HepG2 (cell line): ENCODE results near the gene TMEM240. TPM values are rescaled to one million over a fixed set of nuclear protein-coding genes. Genes with fewer than 3 reads are reported as not detected.

Experiments used
- ATAC-seq: fragments of 200-7000 bp; cut with Tn5 transposase; 3 replicates; pipeline ENCODE4 v1.9.1; 2020; ENCODE audit warnings: mild to moderate bottlenecking, moderate library complexity
- BruUV-seq: library from RNA; stranded (reverse); fragments of 400-500 nt; replicated peaks from 2 replicates; lab custom pipeline; 2021; lab: Mats Ljungman, UMichigan
- CTCF ChIA-PET: fragments of 300-600 bp; formaldehyde crosslinking; extraction: SDS; loops from one replicate; lab custom pipeline; 2021; ENCODE audit warnings: low total read pairs, inconsistent platforms, low intra/inter-chr PET ratio; lab: Yijun Ruan, JAX
- POLR2A ChIA-PET: fragments of 350-600 bp; sonication (Branson Sonifier 250); formaldehyde crosslinking; loops from one replicate; lab custom pipeline; 2020; ENCODE audit warnings: antibody characterized with exemption, inconsistent platforms; lab: Yijun Ruan, JAX
- DNase-seq: peaks from one replicate; pipeline ENCODE4 v3.0.0-alpha.2; 2015; ENCODE audit warnings: low spot score
- FAIRE-seq: peaks from 3 replicates; lab custom pipeline; 2011; peaks lifted over from hg19 to GRCh38; lab: Jason Lieb, UNC
- H2AFZ ChIP-seq: one replicate; pipeline ENCODE4 v1.6.1; 2011; ENCODE audit warnings: low read length, inconsistent platforms
- H3K27ac ChIP-seq: fragments of 300-600 bp; 3 replicates; pipeline ENCODE4 v1.8.0; 2011; ENCODE audit warnings: mixed run types, mild to moderate bottlenecking, mixed read lengths, low read length, inconsistent platforms; ENCODE audit not compliant: insufficient read depth; ENCODE audit errors: extremely low read length
- H3K27me3 ChIP-seq, 2 experiments: fragments of 200-600 bp in 1 of 2; 2 replicates in 1 of 2; 3 replicates in 1 of 2; pipeline versions ENCODE4 v1.6.0 to v1.8.0; 2011; ENCODE audit warnings: low read length in 2 of 2, mild to moderate bottlenecking in 2 of 2, moderate library complexity in 2 of 2, inconsistent platforms in 1 of 2; ENCODE audit not compliant: insufficient read depth in 2 of 2, control insufficient read depth in 1 of 2
- H3K36me3 ChIP-seq, 2 experiments: fragments of 200-600 bp in 1 of 2; replicated peaks in 1 of 2; 2 replicates in 1 of 2; 3 replicates in 1 of 2; pipeline versions ENCODE4 v1.5.1 to v1.8.0; 2011; ENCODE audit warnings: low read length in 2 of 2, inconsistent platforms in 1 of 2; ENCODE audit not compliant: insufficient read depth in 2 of 2, control insufficient read depth in 1 of 2
- H3K4me1 ChIP-seq: 2 replicates; pipeline ENCODE4 v1.5.1; 2012; ENCODE audit warnings: low read length, inconsistent platforms; ENCODE audit not compliant: insufficient read depth
- H3K4me2 ChIP-seq: 2 replicates; pipeline ENCODE4 v1.6.0; 2011; ENCODE audit warnings: low read depth, low read length, inconsistent platforms
- H3K4me3 ChIP-seq, 3 experiments: fragments of 200-600 bp in 1 of 3; sonication (generic), shearing (Covaris generic) in 1 of 3; replicated peaks in 1 of 3; 2 replicates each; pipeline ENCODE4 v1.5.1; 2011 to 2016; ENCODE audit warnings: low read length in 3 of 3, inconsistent platforms in 2 of 3, low read depth in 2 of 3, mild to moderate bottlenecking in 2 of 3, control low read depth in 1 of 3, mixed read lengths in 1 of 3; ENCODE audit not compliant: insufficient read depth in 1 of 3
- H3K79me2 ChIP-seq: one replicate; pipeline ENCODE4 v1.6.1; 2011; ENCODE audit warnings: low read length, inconsistent platforms; ENCODE audit not compliant: insufficient read depth
- H3K9ac ChIP-seq: 2 replicates; pipeline ENCODE4 v1.6.0; 2011; ENCODE audit warnings: mild to moderate bottlenecking, low read depth, low read length, inconsistent platforms; ENCODE audit not compliant: insufficient read depth
- H3K9me3 ChIP-seq: 2 replicates; pipeline ENCODE4 v1.5.1; 2012; ENCODE audit warnings: mild to moderate bottlenecking, low read length
- H4K20me1 ChIP-seq: 2 replicates; pipeline ENCODE4 v1.6.0; 2011; ENCODE audit warnings: inconsistent platforms, mild to moderate bottlenecking, low read length, moderate library complexity; ENCODE audit not compliant: insufficient read depth
- CTCF ChIP-seq: sonication (generic); formaldehyde crosslinking; IDR thresholded peaks from 2 replicates; pipeline ENCODE4 v1.5.0; 2020; ENCODE audit warnings: mild to moderate bottlenecking, missing genetic modification reagents, moderate library complexity
- NCOA5 ChIP-seq: sonication (generic); formaldehyde crosslinking; IDR thresholded peaks from 2 replicates; pipeline ENCODE4 v1.4.0; 2020; ENCODE audit warnings: missing genetic modification reagents
- RARG ChIP-seq: sonication (generic); formaldehyde crosslinking; IDR thresholded peaks from 2 replicates; pipeline ENCODE4 v1.4.0; 2020; ENCODE audit warnings: low read depth, mild to moderate bottlenecking, missing genetic modification reagents
- RBFOX2 ChIP-seq: fragments of 200-400 bp; formaldehyde crosslinking; IDR thresholded peaks from 2 replicates; pipeline ENCODE4 v1.6.1; 2017; ENCODE audit warnings: low read depth, mild to moderate bottlenecking, low read length
- ZNF468 ChIP-seq: sonication (generic); formaldehyde crosslinking; IDR thresholded peaks from 2 replicates; pipeline ENCODE4 v1.8.0; 2022; ENCODE audit warnings: mild to moderate bottlenecking, moderate library complexity, missing genetic modification reagents
- ZNF644 ChIP-seq: IDR thresholded peaks from 2 replicates; pipeline ENCODE4 v1.6.1; 2016; ENCODE audit warnings: low read depth
- WGBS: methylation state at CpG from one replicate; pipeline ENCODE4 v1.1.6; 2017; ENCODE audit warnings: low lambda C conversion rate; 5-methylcytosine and 5-hydroxymethylcytosine counted together
- in situ Hi-C: cut with HindIII; loops from 2 replicates; pipeline ENCODE4 v1.10.0; 2017; ENCODE audit warnings: low pct_unique_long_range_greater_than_20kb; ENCODE audit not compliant: extremely low pct_ligation_motif_present
- intact Hi-C: fragments of 100-400 bp; cut with micrococcal nuclease; formaldehyde crosslinking; loops from one replicate; pipeline ENCODE4 v1.10.0; 2022; ENCODE audit not compliant: unreplicated experiment
- polyA plus RNA-seq, 8 experiments: library from polyadenylated mRNA; depleted of rRNA in 3 of 8; stranded (reverse) in 7 of 8; unstranded in 1 of 8; fragments of >200 nt; fragmentation: Illumina TruSeq in 4 of 8; extraction: Trizol in 4 of 8; gene quantifications; 2 replicates each; pipeline versions ENCODE4 v1.2.1 to v1.2.3, GENCODE V29; 2011 to 2016; ENCODE audit warnings: low read depth in 4 of 8, missing spikeins in 1 of 8, mixed read lengths in 1 of 8; ENCODE audit not compliant: insufficient read depth in 1 of 8
- total RNA-seq, 5 experiments: library from RNA; depleted of rRNA; stranded (reverse); fragments of >200 nt; fragmentation: Illumina TruSeq; extraction: Trizol; gene quantifications; 2 replicates each; pipeline ENCODE4 v1.2.3, GENCODE V29; 2016; ENCODE audit warnings: low read depth in 1 of 5

The TMEM240 gene
- total and polyA plus RNA-seq, 2 of the 13 experiments (the other 11 are each of a cell fraction or from before 2014, with no cell fraction given), result 0.17 TPM; not detected in 1

GRCh38 chr1:1548591-1548990, 8.2 kb upstream of the TMEM240 start (continued):
- TF ChIP-seq CTCF (CRISPR knock-in tag), result peak; percentile 41

- no peaks in the 10 kb centered on the region for H3K4me1 ChIP-seq
- H3K9ac ChIP-seq, result no peak overlapping the region
- in situ Hi-C loops, result no loop called here
- CTCF ChIA-PET, result no interaction called here
- H3K27ac ChIP-seq, result no peak overlapping the region
- ATAC-seq, result no peak
- no peak overlapping the region for H3K4me3 ChIP-seq
- no peak overlapping the region for H3K4me2 ChIP-seq
- TF ChIP-seq ZNF644 (CRISPR knock-in tag) (no peak), RBFOX2 (no peak), NCOA5 (CRISPR knock-in tag) (no peak), RARG (CRISPR knock-in tag) (no peak), ZNF468 (CRISPR knock-in tag) (no peak)
- H3K36me3 ChIP-seq, result peaks cover 3 to 7% of the 10 kb centered on the region in 2 experiments; a peak in 2 of 5 replicates
- no peaks in the 10 kb centered on the region for H3K27me3 ChIP-seq
- H3K79me2 ChIP-seq, result no peaks in the 10 kb centered on the region
- H3K9me3 ChIP-seq, result no peaks in the 10 kb centered on the region
- POLR2A ChIA-PET, result no interaction called here
- no peak overlapping the region for H2AFZ ChIP-seq
- no peaks in the 10 kb centered on the region for H4K20me1 ChIP-seq
- no TSS peak for BruUV-seq
- DNase-seq, result no peak
- intact Hi-C loops, result no loop called here
- 96% methylated on average over 14 of the region's 19 CpGs for WGBS
- no peak for FAIRE-seq
Observed at GRCh38 chr1:1547476-1547875, 7.1 kb upstream of the TMEM240 start.
